K562 (cell line): ENCODE measurements around the gene NOSIP. TPM values are rescaled to one million over a fixed set of nuclear protein-coding genes. Genes with fewer than 3 reads are reported as not detected.

Experiments used
- BRCA1 ChIP-seq, 2 experiments: fragments of 450-650 bp in 1 of 2; sonication (generic) in 1 of 2; formaldehyde crosslinking in 1 of 2; IDR thresholded peaks; 2 replicates each; pipeline versions ENCODE4 v1.5.0 to v1.6.1; 2017 to 2020; ENCODE audit warnings: mild to moderate bottlenecking in 1 of 2, missing genetic modification reagents in 1 of 2
- BRD4 ChIP-seq: fragments of 200-600 bp; sonication (generic); IDR thresholded peaks from 2 replicates; pipeline ENCODE4 v1.6.1; 2017; ENCODE audit warnings: inconsistent platforms
- FOXP4 ChIP-seq: sonication (generic); formaldehyde crosslinking; IDR thresholded peaks from 2 replicates; pipeline ENCODE4 v1.8.0; 2022; ENCODE audit warnings: mild to moderate bottlenecking, missing genetic modification reagents, borderline replicate concordance
- GABPA ChIP-seq: fragments of 200-800 bp; sonication (Bioruptor generic); conservative IDR thresholded peaks from 2 replicates; pipeline ENCODE4 v1.6.1; 2016; ENCODE audit warnings: low read depth, missing genetic modification characterization, missing compliant biosample characterization
- GTF2F1 ChIP-seq: IDR thresholded peaks from 2 replicates; pipeline ENCODE4 v1.6.1; 2011; ENCODE audit warnings: low read depth, low read length, improper control_type of control experiment
- HES1 ChIP-seq: fragments of 450-650 bp; IDR thresholded peaks from 2 replicates; pipeline ENCODE4 v1.6.1; 2016; ENCODE audit warnings: low read depth, mild to moderate bottlenecking, moderate library complexity
- KAT7 ChIP-seq: sonication (generic); formaldehyde crosslinking; IDR thresholded peaks from 2 replicates; pipeline ENCODE4 v1.8.0; 2022; ENCODE audit warnings: missing genetic modification reagents, mild to moderate bottlenecking, borderline replicate concordance
- MTA3 ChIP-seq: fragments of 450-650 bp; formaldehyde crosslinking; IDR thresholded peaks from 2 replicates; pipeline ENCODE4 v1.6.1; 2017; ENCODE audit warnings: mild to moderate bottlenecking, borderline replicate concordance
- NCOA2 ChIP-seq, 2 experiments: fragments of 450-650 bp; IDR thresholded peaks; 2 replicates each; pipeline ENCODE4 v1.6.1; 2018; ENCODE audit warnings: mild to moderate bottlenecking in 2 of 2, moderate library complexity in 1 of 2; ENCODE audit not compliant: partially characterized antibody in 2 of 2
- PCBP1 ChIP-seq: fragments of 200-400 bp; formaldehyde crosslinking; IDR thresholded peaks from 2 replicates; pipeline ENCODE4 v1.6.1; 2018; ENCODE audit warnings: mild to moderate bottlenecking, low read depth, low read length; ENCODE audit not compliant: poor library complexity, severe bottlenecking
- RBM15 ChIP-seq: fragments of 200-400 bp; formaldehyde crosslinking; IDR thresholded peaks from 2 replicates; pipeline ENCODE4 v1.6.1; 2018; ENCODE audit warnings: mild to moderate bottlenecking, low read length, moderate library complexity; ENCODE audit not compliant: insufficient read depth
- STAT5A ChIP-seq: IDR thresholded peaks from 2 replicates; pipeline ENCODE4 v1.6.1; 2012; ENCODE audit warnings: low read length, inconsistent platforms, borderline replicate concordance
- TAF15 ChIP-seq: fragments of 200-400 bp; formaldehyde crosslinking; IDR thresholded peaks from 2 replicates; pipeline ENCODE4 v1.6.1; 2017; ENCODE audit warnings: mild to moderate bottlenecking, low read depth, low read length, moderate library complexity
- TAF9B ChIP-seq: fragments of 450-650 bp; IDR thresholded peaks from 2 replicates; pipeline ENCODE4 v1.6.1; 2018; ENCODE audit warnings: mild to moderate bottlenecking; ENCODE audit not compliant: partially characterized antibody
- TFE3 ChIP-seq: fragments of 450-650 bp; formaldehyde crosslinking; IDR thresholded peaks from 2 replicates; pipeline ENCODE4 v1.4.0; 2020; ENCODE audit warnings: mild to moderate bottlenecking, mixed read lengths
- XRCC3 ChIP-seq: fragments of 450-650 bp; IDR thresholded peaks from 2 replicates; pipeline ENCODE4 v1.6.1; 2017; ENCODE audit warnings: mild to moderate bottlenecking, moderate library complexity
- ZBTB43 ChIP-seq: sonication (generic); formaldehyde crosslinking; IDR thresholded peaks from 2 replicates; pipeline ENCODE4 v1.8.0; 2023; ENCODE audit warnings: mild to moderate bottlenecking, missing genetic modification reagents
- ZBTB7A ChIP-seq: IDR thresholded peaks from 2 replicates; pipeline ENCODE4 v1.6.1; 2011; ENCODE audit warnings: low read depth, mild to moderate bottlenecking, low read length, moderate library complexity, borderline replicate concordance; ENCODE audit not compliant: control insufficient read depth
- ZNF12 ChIP-seq: sonication (generic); formaldehyde crosslinking; IDR thresholded peaks from 2 replicates; pipeline ENCODE4 v1.4.0; 2020; ENCODE audit warnings: mild to moderate bottlenecking, missing genetic modification reagents
- ZNF707 ChIP-seq: fragments of 250-450 bp; sonication (Bioruptor Pico); conservative IDR thresholded peaks from 2 replicates; pipeline ENCODE4 v1.8.0; 2022; ENCODE audit warnings: inconsistent platforms, mild to moderate bottlenecking, moderate library complexity
- ZNF77 ChIP-seq: fragments of 250-450 bp; sonication (Bioruptor Pico); IDR thresholded peaks from 2 replicates; pipeline ENCODE4 v1.5.0; 2020
- polyA plus RNA-seq, 8 experiments: library from polyadenylated mRNA; depleted of rRNA in 4 of 8; stranded (reverse) in 5 of 8; unstranded in 3 of 8; fragments of >200 nt; fragmentation: Nextera tagmentation in 2 of 8; fragmentation: Illumina TruSeq in 1 of 8; extraction: Ambion mirVana in 2 of 8; extraction: Trizol in 1 of 8; gene quantifications; 2 replicates each; pipeline versions ENCODE4 v1.2.1 to v1.2.3, GENCODE V29; 2011 to 2014; ENCODE audit warnings: inconsistent platforms in 1 of 8, missing spikeins in 1 of 8
- total RNA-seq, 7 experiments: library from RNA; depleted of rRNA in 6 of 7; stranded (reverse); fragments of >200 nt in 6 of 7; fragmentation: Illumina TruSeq in 2 of 7; extraction: Trizol in 2 of 7; gene quantifications; 2 replicates each; pipeline versions ENCODE4 v1.2.1 to v1.2.3, GENCODE V29; 2011 to 2021; ENCODE audit warnings: low replicate concordance in 1 of 7

The NOSIP gene
- total and polyA plus RNA-seq, 9 of the 15 experiments (the other 6 are each of a cell fraction or from before 2014, with no cell fraction given) = 14.4 to 153 (median 79.9) TPM

GRCh38 chr19:49590071-49590970, 10.0 kb upstream of the NOSIP start (continued):
- TF ChIP-seq PCBP1 = no peak
- peak; percentile 87; the same call in 1 of the 2 replicates for TF ChIP-seq MTA3
- peak; percentile 63; the same call in 1 of the 2 replicates for TF ChIP-seq BRD4
- TF ChIP-seq ZBTB43 (CRISPR knock-in tag) = 0 out of 2 replicates have a peak, but pooled peaks have one; percentile 48
- TF ChIP-seq XRCC3 = no peak
- TF ChIP-seq STAT5A = 0 out of 2 replicates have a peak, but pooled peaks have one; percentile 10
- TF ChIP-seq RBM15 = no peak
- no peak for TF ChIP-seq ZNF77 (CRISPR knock-in tag)
- TF ChIP-seq TAF9B = peak; percentile 58
- no peak for TF ChIP-seq NCOA2 (IDR thresholded peaks at IDR 0.05; ENCODE audit: partially characterized antibody in 2 of 2)
- TF ChIP-seq TAF15 = no peak
- 0 out of 2 replicates have a peak, but pooled peaks have one; percentile 44 for TF ChIP-seq ZNF12 (CRISPR knock-in tag)
- TF ChIP-seq HES1 = no peak
- TF ChIP-seq ZBTB7A = peak; percentile 74
- no peak for TF ChIP-seq TFE3 (CRISPR knock-in tag)
- no peak for TF ChIP-seq ZNF707
- TF ChIP-seq FOXP4 = 0 out of 2 replicates have a peak, but pooled peaks have one; percentile 49
- TF ChIP-seq GABPA (tag) = peak; percentile 70
- no peak for TF ChIP-seq BRCA1 (IDR thresholded peaks at IDR 0.05)
- 0 out of 2 replicates have a peak, but pooled peaks have one; percentile 25 for TF ChIP-seq BRCA1 (CRISPR knock-in tag; IDR thresholded peaks at IDR 0.05)
- peak; percentile 90; the same call in 1 of the 2 replicates for TF ChIP-seq GTF2F1
- TF ChIP-seq KAT7 (CRISPR knock-in tag) = no peak; the same call in 1 of the 2 replicates
